Fibroblast of skin of back (primary cell): ENCODE measurements around the gene SLC22A2.

Source experiments
- DNase-seq: peaks from one replicate; pipeline ENCODE4 v3.0.0-alpha.2; 2013

Gene SLC22A2

DNA sequence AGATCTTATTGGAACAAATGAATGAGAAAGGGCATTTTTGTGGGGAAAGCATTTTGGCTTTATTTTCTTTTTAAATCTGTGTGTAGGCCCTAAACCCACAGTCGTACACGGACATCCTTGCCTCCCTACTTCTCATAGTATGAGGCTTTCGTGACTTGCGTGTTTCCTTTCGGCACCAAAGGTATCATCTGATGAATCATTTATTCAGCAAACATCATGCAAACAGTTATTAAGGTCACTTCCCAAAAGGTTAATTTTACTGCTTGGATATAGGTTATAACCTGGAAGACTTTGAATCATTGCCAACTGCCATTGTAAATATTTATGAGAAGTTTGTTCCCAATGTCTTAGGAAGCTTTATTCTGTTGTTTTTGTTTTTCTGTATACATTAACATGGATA, 15.1 kb upstream of the SLC22A2 start:
- no peak for DNase-seq

DNA sequence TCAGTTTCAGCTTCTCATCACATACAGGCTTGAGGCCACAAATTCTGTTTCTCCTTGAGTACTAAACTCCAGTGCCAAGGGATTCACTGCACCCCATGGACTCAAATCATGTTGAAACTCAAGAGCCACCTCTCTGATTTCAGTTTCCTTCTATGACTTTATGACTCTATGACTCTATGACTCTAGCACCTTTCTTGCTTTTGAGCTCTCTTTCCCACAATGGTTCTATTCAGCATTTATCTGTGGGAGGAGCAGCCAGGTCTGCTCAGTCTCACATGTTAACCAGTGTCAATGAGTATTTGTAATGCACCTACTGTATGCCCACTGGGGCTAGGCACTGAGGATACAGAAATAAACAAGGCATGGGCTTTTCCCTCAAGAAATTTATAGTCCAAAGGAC, 14.6 kb upstream of the SLC22A2 start:
- DNase-seq = no peak

DNA sequence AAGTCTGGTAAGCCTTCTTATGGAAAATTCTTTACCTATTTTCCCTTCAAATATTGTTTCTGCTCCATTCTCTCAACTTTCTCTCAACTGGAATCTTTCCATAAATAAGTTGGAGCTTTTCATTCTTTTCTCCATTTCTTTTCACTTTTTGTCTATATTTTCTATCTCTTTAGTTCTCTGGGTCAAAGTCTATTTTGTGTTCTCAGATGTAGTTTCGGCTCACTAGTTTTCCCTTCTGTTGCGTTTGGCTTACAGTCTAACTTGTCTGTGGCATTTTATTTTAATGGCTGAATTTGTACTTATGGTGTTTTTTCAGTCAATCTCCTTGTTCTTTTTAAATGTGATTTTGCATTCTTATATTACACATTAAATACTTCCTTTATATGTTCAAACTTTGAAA, 14.1 kb upstream of the SLC22A2 start:
- no peak for DNase-seq

DNA sequence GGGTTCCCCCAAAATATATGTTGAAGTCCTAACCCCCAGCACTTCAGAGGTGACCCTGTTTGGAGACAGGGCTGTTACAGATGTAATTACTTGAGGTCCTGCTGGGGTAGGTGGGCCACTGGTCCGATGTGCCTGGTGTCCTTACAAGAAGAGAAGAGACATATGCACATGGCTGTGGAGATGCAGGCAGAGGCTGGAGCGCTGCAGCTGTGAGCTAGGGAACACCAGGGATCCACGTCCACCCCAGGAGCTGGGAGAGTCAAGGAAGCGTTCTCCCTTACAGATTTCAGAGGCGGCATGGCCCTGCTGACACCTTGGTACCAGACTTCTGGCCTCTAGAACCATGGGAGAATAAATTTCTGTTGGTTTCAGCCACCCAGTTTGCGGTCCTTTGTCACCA, 11.7 kb upstream of the SLC22A2 start:
- no peak for DNase-seq

DNA sequence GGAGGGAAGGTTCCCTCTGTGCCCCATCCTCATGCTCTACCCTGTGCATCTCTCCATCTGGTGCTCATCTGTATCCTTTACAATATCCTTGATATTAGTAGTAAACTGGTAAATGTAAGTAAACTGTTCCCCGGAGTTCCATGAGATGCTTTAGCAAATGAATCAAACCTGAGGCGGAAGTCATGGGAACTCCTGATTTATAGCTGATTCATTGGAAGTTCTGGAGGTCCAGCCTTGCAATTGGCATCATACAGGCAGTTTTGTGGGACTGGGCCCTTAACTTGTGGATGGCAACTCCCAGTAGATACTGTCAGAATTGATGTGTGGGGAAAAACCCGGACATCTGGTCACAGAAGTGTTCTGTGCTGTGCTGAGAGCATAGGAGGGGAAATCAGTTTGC, 11.2 kb upstream of the SLC22A2 start:
- DNase-seq = no peak

DNA sequence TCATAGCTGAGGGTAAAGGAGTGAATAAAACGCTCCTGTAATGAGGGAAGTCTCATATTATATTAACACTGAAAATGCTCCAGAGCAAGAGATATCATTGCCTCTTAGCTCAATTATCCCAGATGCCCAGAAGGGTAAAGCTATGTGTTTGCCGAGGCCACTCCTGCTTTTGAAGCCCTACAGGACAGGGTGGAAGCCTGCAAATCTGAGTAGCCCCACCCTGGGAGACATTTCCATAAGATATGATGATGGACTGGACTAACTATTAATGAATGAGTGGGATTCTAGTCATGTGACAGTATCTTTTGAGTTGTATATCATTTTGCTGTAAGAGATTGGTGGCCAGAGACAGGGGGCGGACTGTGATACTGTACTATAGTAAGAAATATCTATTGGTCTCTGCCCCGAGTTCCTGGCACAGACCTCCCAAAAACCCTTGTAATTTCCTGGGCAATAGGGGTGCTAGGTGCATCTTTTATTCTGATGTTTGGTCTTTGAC, 10.5 kb upstream of the SLC22A2 start:
- no peak for DNase-seq

DNA sequence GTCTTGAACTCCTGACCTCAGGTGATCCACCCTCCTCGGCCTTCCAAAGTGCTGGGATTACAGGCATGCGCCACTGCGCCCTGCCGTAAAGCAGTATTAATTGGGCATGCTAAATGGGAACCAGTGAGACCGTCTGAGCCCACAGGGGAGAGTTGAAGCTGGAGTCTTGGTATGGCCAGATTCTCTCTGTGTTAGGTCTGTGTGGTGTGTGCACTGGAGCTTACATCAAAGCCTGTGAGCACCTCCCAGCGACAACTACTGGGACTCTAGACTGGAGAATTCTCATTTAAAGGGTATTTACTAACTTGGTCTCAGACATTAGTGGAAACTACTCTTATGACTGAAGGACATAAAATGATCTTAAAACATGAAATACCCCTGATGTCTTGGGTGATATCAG, 8.5 kb upstream of the SLC22A2 start:
- DNase-seq = no peak

DNA sequence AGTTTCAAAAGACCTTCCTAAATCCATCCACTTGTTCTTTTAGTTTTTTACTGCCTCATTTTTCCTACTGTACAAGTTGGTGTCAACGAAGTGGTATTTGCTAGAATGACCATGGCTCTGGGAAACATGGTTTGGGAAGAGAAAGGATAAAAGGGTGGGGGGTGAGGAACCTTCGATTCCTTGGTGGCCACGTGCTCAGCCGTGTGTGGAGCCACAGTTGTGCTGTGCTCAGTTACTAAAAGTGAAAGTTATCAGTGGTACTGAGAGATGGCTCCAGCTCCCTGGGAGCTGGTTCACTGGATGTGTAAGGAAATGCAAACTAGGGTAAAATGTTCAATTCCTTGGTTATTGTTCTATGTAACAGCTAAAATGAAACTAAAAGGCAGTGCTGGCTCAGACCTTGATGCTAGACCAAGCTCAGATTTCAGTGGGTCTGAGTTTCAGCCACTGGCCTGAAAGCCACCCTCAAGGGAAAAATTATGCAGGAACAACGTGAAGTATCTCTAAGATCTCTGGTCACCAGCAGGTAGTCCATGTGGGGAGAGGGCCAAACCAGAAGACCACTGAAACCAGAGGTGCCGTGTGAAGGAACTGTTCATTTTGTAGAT, 7.4 kb upstream of the SLC22A2 start:
- no peak for DNase-seq

DNA sequence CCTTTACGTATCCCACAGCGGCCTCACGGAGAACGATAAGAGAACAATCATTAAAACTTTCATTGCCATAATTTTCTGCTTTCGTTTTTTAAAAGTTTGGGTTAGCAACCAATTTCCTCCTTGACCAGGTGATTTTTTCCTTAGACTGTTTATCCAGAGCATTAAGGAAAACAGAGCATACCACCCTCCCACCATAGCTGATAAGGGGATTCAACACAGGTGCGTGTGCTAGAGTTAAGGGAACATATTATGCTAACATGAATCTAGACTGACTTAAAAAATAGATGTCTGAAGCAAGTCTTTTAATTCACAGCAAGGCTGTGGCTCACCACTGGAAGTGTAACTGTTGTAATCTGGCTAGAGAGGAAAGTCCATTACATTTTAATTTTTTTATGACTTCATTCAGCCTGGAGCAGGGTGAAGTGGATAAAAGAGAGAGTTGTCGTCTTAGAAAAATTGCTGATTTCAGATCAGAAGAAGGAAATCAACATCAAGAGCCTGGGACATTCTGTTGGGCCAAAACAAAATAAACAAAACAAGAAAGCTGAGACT, 5.5 kb upstream of the SLC22A2 start:
- no peak for DNase-seq

DNA sequence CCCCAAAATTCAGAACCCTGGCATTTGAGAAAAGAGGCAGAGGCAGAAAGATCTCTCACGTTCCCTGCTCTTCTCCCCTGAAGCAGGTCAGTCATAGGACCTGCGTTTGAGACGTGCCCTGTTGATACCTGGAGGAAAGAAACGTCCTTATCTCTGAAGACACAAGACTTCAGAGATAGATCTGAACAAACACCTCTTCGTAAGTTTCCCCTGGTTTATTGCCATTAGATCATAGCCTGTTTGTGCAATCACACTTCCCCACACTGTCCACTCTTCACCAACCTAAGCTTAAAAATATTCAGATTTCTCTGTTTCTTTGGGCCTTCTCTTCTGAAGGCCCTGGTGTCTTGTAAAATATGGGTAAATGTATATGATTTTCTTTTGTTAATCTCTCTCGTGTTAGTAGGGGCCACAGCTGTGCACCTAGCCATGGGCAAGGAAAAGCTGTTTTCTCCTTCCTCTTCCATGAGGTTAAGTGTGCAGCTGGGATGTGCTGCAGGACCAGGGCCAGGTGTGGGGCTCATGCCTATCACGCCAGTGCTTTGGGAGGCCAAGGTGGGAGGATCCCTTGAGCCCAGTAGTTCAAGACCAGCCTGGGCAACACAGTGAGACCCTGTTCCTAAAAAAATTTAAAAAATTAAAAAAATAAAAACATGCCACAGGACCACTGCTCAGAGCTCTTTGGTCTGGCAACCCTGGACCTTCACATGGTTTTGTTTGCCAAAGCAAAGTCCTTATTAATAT, 4.7 kb upstream of the SLC22A2 start:
- DNase-seq = no peak

DNA sequence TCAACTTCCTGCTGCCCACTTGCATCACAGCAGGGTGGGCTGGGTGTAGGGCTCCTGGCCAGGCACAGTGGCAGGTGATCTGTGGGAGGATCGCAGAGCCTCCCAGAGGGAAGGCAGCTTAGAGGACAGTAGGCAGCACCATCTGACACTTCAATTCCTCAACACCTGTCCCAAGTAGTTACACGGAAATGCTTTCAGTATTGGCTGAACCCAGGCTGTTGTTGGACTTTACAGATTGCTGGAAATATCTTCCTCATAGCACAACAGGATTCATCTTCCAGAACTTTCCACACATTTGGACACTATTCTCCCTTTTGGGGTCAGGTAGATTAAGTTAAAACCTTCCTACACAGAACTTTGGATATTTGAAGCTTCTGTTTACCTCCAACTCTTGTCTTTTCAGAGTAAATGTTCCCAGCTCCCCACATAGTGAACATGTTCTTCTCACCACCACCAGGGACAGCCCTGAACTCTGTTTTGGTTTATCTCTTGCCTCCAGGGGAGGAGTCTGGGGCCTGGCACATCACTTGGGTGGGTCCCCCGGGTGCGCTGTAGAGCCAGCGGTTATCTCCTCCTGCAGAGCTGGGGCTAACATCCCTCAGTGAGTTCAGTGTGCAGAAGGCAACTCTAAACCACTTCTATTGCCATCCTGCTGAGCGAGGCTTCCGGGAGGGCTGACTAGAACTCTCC, 3.5 kb upstream of the SLC22A2 start:
- no peak for DNase-seq

DNA sequence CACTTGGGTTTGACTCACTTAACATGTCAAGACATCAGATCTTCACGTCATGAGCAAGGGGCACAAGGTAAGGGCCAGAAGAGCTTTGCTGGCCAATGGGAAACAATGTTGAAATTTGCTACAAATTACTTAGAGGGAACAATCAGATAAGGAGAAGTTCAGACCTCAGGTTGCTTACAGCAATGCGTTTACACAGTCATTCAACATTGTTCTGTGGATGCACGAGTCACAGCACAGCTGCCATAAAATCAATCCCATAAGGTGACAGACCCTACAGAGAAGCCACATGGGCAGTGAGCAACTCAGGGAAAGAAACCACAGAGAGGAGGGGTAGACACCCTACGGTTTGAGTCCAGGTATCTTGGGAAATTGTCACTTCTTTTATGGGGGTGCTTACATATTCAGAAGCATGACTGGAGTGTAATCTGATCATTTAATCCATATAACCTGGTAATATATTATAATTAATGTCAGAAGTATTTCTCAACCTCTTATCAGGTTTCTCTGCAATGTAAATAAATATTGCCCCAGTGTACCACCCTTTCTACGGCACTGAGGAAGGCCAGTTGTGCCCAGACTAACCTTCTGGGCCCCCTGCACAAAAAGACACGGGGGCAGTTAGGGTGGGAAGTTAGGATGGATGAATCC, 2.3 kb upstream of the SLC22A2 start:
- DNase-seq = no peak

DNA sequence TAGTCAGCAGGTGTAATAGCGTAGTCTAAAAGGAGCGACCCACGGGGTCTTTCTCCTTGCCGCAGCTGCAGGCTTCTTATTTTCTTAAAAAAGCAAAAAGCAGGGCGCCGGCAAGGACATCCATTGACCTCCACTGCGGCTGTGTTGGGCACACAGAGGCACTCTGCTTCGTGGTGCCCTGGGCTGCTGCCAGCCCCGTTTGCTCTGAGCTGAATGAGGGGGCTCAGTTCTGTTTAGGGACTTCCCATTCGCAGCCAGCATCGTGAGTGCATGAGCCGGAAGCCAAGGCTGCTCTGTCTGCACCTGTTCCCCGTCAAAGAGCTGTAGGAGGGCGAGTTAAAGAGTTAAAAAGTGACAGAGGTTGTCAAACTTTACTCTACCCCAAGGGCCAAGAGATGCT, 1.7 kb upstream of the SLC22A2 start:
- no peak for DNase-seq

DNA sequence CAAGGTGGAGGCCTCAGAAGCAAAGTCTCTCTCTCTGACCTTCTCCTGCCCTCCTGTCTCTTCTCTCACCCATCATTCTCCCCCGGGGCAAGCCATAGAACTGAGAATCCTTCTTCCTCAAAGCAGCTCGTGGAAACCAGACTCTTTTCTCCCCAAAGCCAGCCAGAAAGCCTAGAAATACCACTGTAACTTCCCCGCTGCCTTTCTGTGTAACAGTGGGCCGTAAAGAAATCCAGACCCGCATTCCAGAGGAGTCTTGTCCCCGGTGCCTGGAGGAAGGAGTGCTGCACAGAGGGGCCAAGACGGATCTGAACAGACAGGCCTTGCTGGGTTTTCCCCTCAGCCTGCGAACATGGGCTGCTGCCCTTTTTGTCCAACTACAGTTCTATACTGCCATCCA, 977 bp upstream of the SLC22A2 start:
- DNase-seq = no peak

DNA sequence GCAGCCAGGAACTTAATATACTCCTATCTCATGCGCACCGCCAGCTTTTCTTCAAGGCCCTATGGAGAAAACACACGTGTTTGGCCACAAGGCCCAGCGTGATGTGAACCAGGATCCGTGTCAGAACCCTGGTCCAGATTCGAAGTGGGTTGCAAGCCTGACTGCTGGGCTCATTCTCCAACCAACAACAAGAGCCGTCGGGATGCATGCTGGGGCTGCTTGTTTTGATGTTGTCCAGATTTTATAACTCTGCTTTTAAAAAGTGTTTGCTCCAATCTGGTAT, 463 bp upstream of the SLC22A2 start:
- no peak for DNase-seq

DNA sequence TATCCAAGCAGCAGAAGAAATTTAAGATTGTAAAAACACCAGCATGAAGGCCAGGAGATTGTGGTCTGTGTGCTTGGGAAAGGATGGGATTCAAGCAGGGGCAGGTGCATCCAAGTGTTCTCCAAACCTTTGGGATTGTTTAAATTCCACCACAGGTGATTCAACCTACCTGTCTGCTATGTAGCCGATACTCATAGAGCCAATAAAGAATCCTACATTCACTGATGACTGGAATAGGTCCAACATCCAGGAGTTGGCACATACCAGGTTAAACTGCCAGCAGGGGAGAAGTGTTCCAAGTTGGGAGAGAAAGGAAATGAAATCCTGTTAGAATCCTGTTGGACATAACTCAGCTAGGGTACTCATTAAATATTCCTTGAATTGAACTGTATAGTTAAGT, 2.2 kb downstream of the SLC22A2 start:
- DNase-seq = no peak

DNA sequence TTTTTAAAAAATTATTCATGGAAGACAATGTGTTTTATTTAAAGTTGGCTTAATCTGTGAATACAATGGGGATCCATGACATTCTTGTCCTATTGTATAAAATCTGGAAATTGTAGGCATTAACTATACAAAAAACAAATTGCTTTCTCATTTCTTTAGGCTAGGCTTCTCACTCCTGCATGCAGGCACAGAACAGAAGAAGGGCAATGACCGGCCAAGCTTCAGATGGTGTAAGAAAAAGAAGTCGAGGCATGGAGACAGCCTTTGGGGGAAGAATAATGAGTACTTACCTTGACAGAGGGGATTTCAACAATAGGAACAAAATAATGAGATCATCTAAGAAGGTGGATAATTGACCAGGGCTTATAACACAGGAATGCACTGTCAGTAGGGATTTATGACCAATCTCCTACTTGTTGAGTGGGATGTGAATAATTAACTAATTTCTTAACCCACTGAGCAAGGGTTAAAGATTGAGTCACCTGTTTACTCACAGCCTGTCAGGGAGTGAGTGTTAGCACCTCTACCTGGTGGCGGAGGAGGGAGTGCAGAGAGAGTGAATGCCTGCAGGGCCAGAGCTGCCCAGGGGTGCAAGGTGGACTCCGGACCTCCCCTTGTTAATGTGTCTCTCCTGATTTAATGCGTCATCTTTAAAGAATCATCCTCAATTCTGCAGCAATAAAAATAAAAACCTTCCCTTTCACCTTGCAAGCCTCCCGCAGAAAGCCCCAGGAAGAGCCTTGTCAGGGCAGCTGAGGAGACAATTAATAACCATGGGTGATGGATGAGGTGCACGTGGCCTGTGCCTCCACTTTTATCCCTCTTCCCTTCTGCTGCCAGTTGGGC, 3.9 kb downstream of the SLC22A2 start:
- no peak for DNase-seq

DNA sequence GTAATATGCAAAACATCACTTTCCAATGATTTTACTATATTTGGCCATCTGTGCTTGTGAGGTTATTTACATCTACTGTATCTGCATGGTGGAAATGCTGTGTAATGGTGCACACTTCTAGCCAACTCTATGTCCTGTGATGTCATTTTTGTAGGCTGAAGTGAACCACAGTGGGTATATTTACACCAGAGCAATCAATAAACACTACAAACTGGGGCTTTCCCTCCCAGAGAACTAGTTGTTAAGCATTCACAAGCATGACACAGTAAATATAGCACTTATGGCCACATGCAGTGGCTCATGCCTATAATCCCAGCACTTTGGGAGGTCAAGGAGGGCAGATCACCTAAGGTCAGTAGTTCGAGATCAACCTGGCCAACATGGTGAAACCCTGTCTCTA, 4.9 kb downstream of the SLC22A2 start:
- no peak for DNase-seq

DNA sequence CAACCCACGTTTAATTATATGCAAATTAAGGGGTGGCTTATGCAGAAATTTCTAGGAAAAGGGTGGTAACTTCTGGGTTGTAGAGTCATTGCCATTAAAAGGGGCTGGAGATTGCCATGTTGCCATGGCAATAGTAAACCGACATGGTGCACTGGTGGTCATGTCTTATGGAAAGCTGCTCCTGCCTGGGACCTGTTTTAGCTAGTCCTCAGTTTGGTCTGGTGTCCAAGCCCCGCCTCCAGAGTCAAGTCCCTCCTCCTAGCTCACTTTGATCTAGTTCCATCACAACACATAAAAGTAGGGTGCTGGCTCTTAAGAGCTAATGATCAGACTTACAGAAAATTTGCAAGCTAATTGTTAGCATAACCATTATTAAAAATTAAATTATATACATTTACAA, 5.3 kb downstream of the SLC22A2 start:
- DNase-seq = no peak

DNA sequence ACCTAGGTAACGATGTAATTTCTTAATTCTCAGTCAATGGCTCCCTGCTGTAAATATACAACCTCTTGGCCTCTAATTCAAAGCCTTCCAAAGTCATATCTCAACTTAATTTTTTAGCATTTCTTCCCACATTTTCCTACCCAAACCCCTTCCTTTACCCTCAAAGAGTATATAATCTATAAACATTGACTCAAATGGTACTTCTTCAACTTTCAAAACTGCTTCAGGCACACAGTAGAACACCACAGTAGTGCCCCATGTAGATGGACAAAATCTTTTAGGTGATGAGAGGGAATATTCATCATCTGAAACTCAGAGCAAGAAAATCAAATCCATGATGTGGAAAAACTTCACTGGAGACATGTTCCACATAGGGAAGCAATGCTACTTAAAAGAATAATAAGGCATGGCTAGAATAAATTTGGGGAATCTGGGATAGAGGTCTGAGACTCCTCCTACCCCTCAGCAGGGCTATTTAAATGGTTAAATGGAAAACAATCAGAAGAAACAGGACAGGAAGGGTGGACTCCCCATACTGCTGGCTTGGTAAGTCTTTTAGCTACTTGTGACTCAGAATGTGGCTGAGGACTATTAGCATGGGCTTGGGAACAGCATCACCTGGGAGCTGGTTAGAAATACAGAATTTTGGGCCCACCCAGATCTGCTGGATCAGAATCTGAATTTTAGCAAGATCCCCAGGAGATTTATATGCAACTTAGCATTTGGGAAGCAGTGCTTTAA, 6.4 kb downstream of the SLC22A2 start:
- DNase-seq = no peak

DNA sequence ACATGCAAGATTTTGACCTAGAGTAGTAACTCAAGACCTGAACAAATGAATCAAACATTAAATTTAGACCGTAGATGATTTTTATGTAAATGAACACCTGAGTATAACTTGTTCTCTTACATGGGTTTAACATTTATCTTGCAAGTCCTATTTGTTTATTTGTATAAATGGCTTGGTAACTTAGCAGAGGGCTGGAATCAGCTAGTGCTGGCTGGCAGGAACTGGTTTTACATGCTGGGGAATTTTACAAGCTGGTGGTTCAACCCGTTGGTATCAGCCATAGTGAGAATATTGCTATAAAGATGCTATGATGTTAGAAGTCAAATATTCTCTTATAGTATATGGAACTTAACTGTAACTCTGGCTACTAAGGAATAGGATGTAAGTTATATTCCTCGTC, 8.9 kb downstream of the SLC22A2 start:
- DNase-seq = no peak

DNA sequence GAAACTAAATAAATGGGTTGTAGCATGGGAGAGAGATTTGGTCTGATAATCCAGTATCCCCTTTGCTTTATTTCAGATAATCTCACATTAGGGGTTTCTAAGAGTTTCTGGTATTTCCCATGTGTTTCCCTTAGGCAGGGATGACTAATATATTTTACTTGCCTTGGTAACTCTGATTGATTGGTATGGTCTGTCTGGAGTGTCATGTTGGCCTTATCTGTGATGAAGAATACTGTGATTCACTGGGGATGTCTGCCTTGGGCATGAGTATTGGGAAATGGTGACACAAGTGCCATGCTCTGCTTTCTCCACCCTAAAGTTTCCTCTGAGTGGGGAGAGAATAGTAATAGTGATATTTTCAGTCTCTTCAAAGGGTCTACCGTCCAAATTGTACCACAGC, 10.1 kb downstream of the SLC22A2 start:
- peak; percentile 27 for DNase-seq
